Common myeloid progenitor, CD34-positive (primary cell): Measurements from ENCODE around the gene SLC28A3.

Experiments used
- CTCF ChIA-PET: fragments of 350-600 bp; sonication (Branson Sonifier 250); formaldehyde crosslinking; loops from one replicate; lab custom pipeline; 2021; ENCODE audit warnings: antibody characterized with exemption; lab: Charles Lee
- POLR2A ChIA-PET: fragments of 350-600 bp; sonication (Branson Sonifier 250); formaldehyde crosslinking; loops from one replicate; lab custom pipeline; 2021; ENCODE audit warnings: antibody characterized with exemption; lab: Charles Lee
- DNase-seq, 3 donors: peaks; one replicate each; pipeline versions ENCODE4 v3.0.0 to v3.0.0-alpha.2; 2013
- H3K27ac ChIP-seq, 2 experiments: 1 replicate in 1 of 2; 2 replicates in 1 of 2; pipeline ENCODE4 v1.7.0; 2013; ENCODE audit warnings: inconsistent platforms in 2 of 2, low read length in 2 of 2, mild to moderate bottlenecking in 2 of 2, low read depth in 1 of 2, moderate library complexity in 1 of 2; ENCODE audit not compliant: severe bottlenecking in 2 of 2, insufficient read depth in 1 of 2, poor library complexity in 1 of 2
- H3K27me3 ChIP-seq, 5 experiments: replicated peaks in 2 of 5; 1 replicate in 3 of 5; 2 replicates in 2 of 5; pipeline versions ENCODE4 v1.6.1 to v1.7.0; 2013; ENCODE audit warnings: low read length in 4 of 5, mild to moderate bottlenecking in 2 of 5, moderate library complexity in 2 of 5, inconsistent platforms in 1 of 5; ENCODE audit not compliant: insufficient read depth in 5 of 5, control insufficient read depth in 4 of 5
- H3K36me3 ChIP-seq, 4 experiments: 1 replicate in 2 of 4; 2 replicates in 2 of 4; pipeline versions ENCODE4 v1.6.1 to v1.7.0; 2013; ENCODE audit warnings: low read length in 3 of 4, control low read depth in 1 of 4, mild to moderate bottlenecking in 1 of 4; ENCODE audit not compliant: control insufficient read depth in 4 of 4, insufficient read depth in 4 of 4
- H3K4me1 ChIP-seq, 4 experiments: 1 replicate in 3 of 4; 2 replicates in 1 of 4; pipeline versions ENCODE4 v1.6.1 to v1.7.1; 2013; ENCODE audit warnings: low read length in 3 of 4, mild to moderate bottlenecking in 3 of 4, control low read depth in 1 of 4, inconsistent platforms in 1 of 4, moderate library complexity in 1 of 4; ENCODE audit not compliant: control insufficient read depth in 4 of 4, insufficient read depth in 4 of 4; ENCODE audit errors: control extremely low read depth in 1 of 4
- H3K4me3 ChIP-seq, 7 experiments: 1 replicate in 4 of 7; 2 replicates in 3 of 7; pipeline versions ENCODE4 v1.5.1 to v1.7.0; 2013; ENCODE audit warnings: mild to moderate bottlenecking in 7 of 7, low read length in 6 of 7, moderate library complexity in 6 of 7, inconsistent platforms in 2 of 7, low read depth in 2 of 7, control low read depth in 1 of 7; ENCODE audit not compliant: insufficient read depth in 4 of 7, control insufficient read depth in 1 of 7; ENCODE audit errors: extremely low read depth in 1 of 7
- H3K9me3 ChIP-seq, 5 experiments: 1 replicate in 4 of 5; 2 replicates in 1 of 5; pipeline versions ENCODE4 v1.6.1 to v1.7.1; 2013; ENCODE audit warnings: low read length in 4 of 5, mild to moderate bottlenecking in 2 of 5, inconsistent platforms in 1 of 5, low read depth in 1 of 5, moderate library complexity in 1 of 5; ENCODE audit not compliant: control insufficient read depth in 4 of 5, insufficient read depth in 2 of 5; ENCODE audit errors: control extremely low read depth in 1 of 5
- WGBS: methylation state at CpG from one replicate; pipeline ENCODE4 v1.1.5; 2013; ENCODE audit not compliant: insufficient coverage; 5-methylcytosine and 5-hydroxymethylcytosine counted together

The SLC28A3 gene

DNA sequence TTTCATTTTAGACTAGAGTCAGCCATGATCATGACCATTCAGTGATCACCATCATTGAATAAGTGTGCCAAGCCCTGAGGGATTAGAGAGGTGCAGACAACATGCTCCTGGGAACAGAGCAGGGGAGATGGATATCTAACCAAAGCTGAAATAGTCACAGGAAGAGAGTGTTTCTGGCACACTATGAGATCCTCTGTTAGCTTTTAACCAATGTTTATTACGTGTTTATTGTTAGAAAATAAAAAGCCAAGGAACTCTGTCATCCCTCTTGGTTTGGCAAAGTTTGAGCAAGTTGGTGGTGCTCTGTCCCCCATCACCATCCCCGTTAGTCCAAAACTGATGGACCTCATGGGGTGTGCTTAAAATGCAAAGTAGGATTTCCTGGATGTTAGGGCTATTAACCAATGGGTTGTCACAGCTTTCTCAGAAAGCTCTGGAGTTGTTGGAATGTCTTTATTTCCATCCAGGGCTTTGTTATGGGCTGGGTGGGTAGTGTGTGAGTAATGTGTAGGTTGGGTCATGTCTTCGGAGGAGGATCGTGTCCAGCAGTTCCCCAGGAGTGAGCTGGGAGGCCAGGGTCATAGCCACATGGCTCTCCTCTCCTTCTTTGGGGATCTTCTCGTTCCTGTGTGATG lies 34.9 kb downstream of the SLC28A3 start:
- DNase-seq = no peak
- H3K27ac ChIP-seq = no peak overlapping the region
- H3K4me1 ChIP-seq = no peaks in the 10 kb centered on the region
- H3K9me3 ChIP-seq = no peaks in the 10 kb centered on the region
- no peaks in the 10 kb centered on the region for H3K27me3 ChIP-seq
- no peak overlapping the region for H3K4me3 ChIP-seq
- WGBS = 80% methylated on average over 1 of the region's 5 CpGs
- POLR2A ChIA-PET = no interaction called here
- CTCF ChIA-PET = interaction anchor here (1.0 to 1.7 kb wide), 2 partner anchors 8 kb away, joined by 3 to 5 read pairs; no protein-coding TSS in a partner anchor
- H3K36me3 ChIP-seq = no peaks in the 10 kb centered on the region

GRCh38 chr9:84304166-84304565 lies 36.4 kb downstream of the SLC28A3 start:
- ChIA-PET CTCF (interaction anchor here (1.0 to 1.7 kb wide), 3 partner anchors 9 to 25 kb away, joined by 3 to 7 read pairs (median 5); no protein-coding TSS in a partner anchor), POLR2A (no interaction called here)
- Histone ChIP-seq H3K9me3 (no peaks in the 10 kb centered on the region), H3K36me3 (no peaks in the 10 kb centered on the region), H3K4me3 (no peak overlapping the region), H3K27ac (no peak overlapping the region), H3K4me1 (no peaks in the 10 kb centered on the region), H3K27me3 (no peaks in the 10 kb centered on the region)
- DNase-seq = no peak
- WGBS = no CpG with 5 or more reads among the region's 1 CpG

- H3K4me3 ChIP-seq = no peak overlapping the region
- no peaks in the 10 kb centered on the region for H3K27me3 ChIP-seq
- H3K4me1 ChIP-seq = no peaks in the 10 kb centered on the region
- no peaks in the 10 kb centered on the region for H3K36me3 ChIP-seq
- no peaks in the 10 kb centered on the region for H3K9me3 ChIP-seq
- CTCF ChIA-PET = interaction anchor here (1.4 kb wide), 1 partner anchor 26 kb away, joined by 3 read pairs; no protein-coding TSS in a partner anchor
- no peak for DNase-seq
- H3K27ac ChIP-seq = no peak overlapping the region
- 100% methylated on average over 1 of the region's 4 CpGs for WGBS
- POLR2A ChIA-PET = no interaction called here
Measured at GRCh38 chr9:84303061-84303460, 37.5 kb downstream of the SLC28A3 start.

DNA sequence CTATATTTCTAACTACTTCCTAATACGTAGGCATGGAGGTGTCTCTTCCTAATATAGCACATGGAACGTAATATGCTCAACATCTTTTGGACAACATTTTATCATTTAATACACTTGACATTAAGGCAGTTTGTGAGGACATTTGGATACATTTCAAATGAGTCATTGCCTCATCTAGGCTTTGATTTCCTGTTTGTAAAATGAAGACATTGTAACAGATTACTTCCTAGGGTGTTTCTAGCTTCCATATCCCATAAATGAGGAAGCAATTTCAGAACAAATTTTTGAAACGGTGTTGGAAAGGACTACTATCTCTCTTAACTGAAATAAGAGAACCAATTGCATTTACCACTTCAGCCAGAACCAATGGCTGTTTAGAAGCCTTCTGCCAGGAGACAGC lies 38.7 kb downstream of the SLC28A3 start:
- no peaks in the 10 kb centered on the region for H3K36me3 ChIP-seq
- CTCF ChIA-PET = no interaction called here
- H3K27me3 ChIP-seq = no peaks in the 10 kb centered on the region
- WGBS = 100% methylated on average over 2 of the region's 3 CpGs
- H3K27ac ChIP-seq = no peak overlapping the region
- POLR2A ChIA-PET = no interaction called here
- DNase-seq = peak in 2 of 3 donors; percentile 21 to 44
- H3K4me1 ChIP-seq = peaks cover 0 to 4% (median under 1%) of the 10 kb centered on the region in 4 experiments
- no peaks in the 10 kb centered on the region for H3K9me3 ChIP-seq
- no peak overlapping the region for H3K4me3 ChIP-seq

- CTCF ChIA-PET = interaction anchor here (0.5 to 1.6 kb wide), 2 partner anchors 15 to 1009 kb away, joined by 3 to 4 read pairs; no protein-coding TSS in a partner anchor
Measured at GRCh38 chr9:84300271-84300670, 40.3 kb downstream of the SLC28A3 start.

DNA sequence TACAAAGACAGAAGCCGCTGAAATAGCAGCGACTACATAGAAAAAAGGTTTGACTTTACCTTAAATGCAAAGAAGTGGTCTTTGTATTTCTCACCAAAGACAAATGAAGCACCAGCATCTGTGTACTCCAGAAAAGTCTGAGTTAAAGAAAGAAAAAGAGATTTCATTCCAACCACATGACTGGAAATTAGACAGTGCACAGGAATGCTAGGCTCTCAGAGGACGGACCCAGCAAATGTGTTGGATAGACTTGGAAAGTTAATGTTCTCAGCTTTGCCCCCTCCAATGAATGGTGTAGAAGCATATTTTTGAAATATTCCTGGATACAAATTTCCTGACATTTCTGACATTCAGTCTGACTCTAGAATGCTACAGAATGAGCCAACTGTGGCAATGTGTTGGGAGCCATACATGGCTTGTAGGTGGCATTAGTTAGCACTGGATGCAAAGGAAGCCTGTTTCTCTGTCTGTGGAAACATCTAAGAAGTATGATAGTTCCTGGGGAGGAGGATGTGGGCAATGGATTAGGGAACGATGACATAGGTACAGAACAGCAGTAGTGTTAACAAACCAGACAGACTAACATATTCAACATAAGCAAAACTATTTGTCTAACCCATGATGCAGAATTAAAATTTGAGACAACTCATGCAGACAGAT lies 43.3 kb downstream of the SLC28A3 start:
- DNase-seq = no peak
- CTCF ChIA-PET = interaction anchor here (1.5 kb wide), 1 partner anchor 9 kb away, joined by 3 read pairs; no protein-coding TSS in a partner anchor
- 93% methylated on average over 3 of the region's 4 CpGs for WGBS
- Histone ChIP-seq H3K9me3 (no peaks in the 10 kb centered on the region), H3K4me1 (peaks cover 15 to 31% (median 19%) of the 10 kb centered on the region in 4 experiments), H3K27me3 (no peaks in the 10 kb centered on the region), H3K4me3 (no peak overlapping the region), H3K36me3 (no peaks in the 10 kb centered on the region), H3K27ac (no peak overlapping the region)
- POLR2A ChIA-PET = no interaction called here

More at GRCh38 chr9:84300271-84300670, 40.3 kb downstream of the SLC28A3 start:
- H3K4me1 ChIP-seq = peaks cover 0 to 12% (median 8%) of the 10 kb centered on the region in 4 experiments
- no peaks in the 10 kb centered on the region for H3K36me3 ChIP-seq
- POLR2A ChIA-PET = no interaction called here
- 95% methylated on average over 5 of the region's 5 CpGs for WGBS
- H3K27ac ChIP-seq = no peak overlapping the region
- H3K4me3 ChIP-seq = no peak overlapping the region
- DNase-seq = no peak
- no peaks in the 10 kb centered on the region for H3K9me3 ChIP-seq
- H3K27me3 ChIP-seq = no peaks in the 10 kb centered on the region
